HG02870 (cell line): Measurements from ENCODE around the gene NPAT.

Source experiments
- ATAC-seq: cut with Tn5 transposase; IDR thresholded peaks from one replicate; pipeline ENCODE4 v1.9.1; 2021; ENCODE audit warnings: mild to moderate bottlenecking, moderate library complexity; ENCODE audit not compliant: unreplicated experiment

Gene NPAT

GRCh38 chr11:108222574-108223347 lies at the start of gene NPAT, which contains the start of gene ATM:
Gene NPAT (minus strand): TSS chr11:108222638. CDS start chr11:108222536, 102 bp downstream.
Gene ATM (plus strand): TSS chr11:108223067. CDS start chr11:108227625, 4,558 bp downstream.
- peak; percentile 67 for ATAC-seq

- no peak for ATAC-seq
These were observed 47.1 kb upstream of the NPAT start for GRCh38 chr11:108269583-108269982.

- no peak for ATAC-seq
These were observed 30.7 kb upstream of the NPAT start for GRCh38 chr11:108253176-108253575.

GRCh38 chr11:108246885-108247284 lies 24.4 kb upstream of the NPAT start:
- ATAC-seq: no peak

GRCh38 chr11:108246308-108246707 lies 23.9 kb upstream of the NPAT start:
- ATAC-seq: no peak

- no peak for ATAC-seq
These were observed 20.0 kb upstream of the NPAT start for GRCh38 chr11:108242422-108242821.

- no peak for ATAC-seq
These were observed 19.0 kb upstream of the NPAT start for GRCh38 chr11:108241330-108242037.

GRCh38 chr11:108239076-108239475 lies 16.6 kb upstream of the NPAT start:
- ATAC-seq: no peak

- peak; percentile 37 for ATAC-seq
These were observed 14.6 kb upstream of the NPAT start for GRCh38 chr11:108237058-108237481.

- no peak for ATAC-seq
These were observed 13.2 kb upstream of the NPAT start for GRCh38 chr11:108235633-108236032.

GRCh38 chr11:108235192-108235591 lies 12.8 kb upstream of the NPAT start:
- ATAC-seq: no peak

GRCh38 chr11:108233277-108233945 lies 11.0 kb upstream of the NPAT start:
- no peak for ATAC-seq

GRCh38 chr11:108228251-108228650 lies 5.8 kb upstream of the NPAT start:
- no peak for ATAC-seq

- ATAC-seq: no peak
These were observed 3.6 kb upstream of the NPAT start for GRCh38 chr11:108226036-108226435.

- ATAC-seq: no peak
These were observed 2.7 kb upstream of the NPAT start for GRCh38 chr11:108224911-108225786.

GRCh38 chr11:108224366-108224765 lies 1.9 kb upstream of the NPAT start:
- ATAC-seq: no peak

GRCh38 chr11:108223348-108224149 lies 1.1 kb upstream of the NPAT start:
- peak; percentile 32 for ATAC-seq

- ATAC-seq: no peak
These were observed 396 bp downstream of the NPAT start for GRCh38 chr11:108221911-108222573.

- no peak for ATAC-seq
These were observed 1.1 kb downstream of the NPAT start for GRCh38 chr11:108221371-108221770.
